ENCODE results near the gene SMIM35.

SMIM35 gene

DNA sequence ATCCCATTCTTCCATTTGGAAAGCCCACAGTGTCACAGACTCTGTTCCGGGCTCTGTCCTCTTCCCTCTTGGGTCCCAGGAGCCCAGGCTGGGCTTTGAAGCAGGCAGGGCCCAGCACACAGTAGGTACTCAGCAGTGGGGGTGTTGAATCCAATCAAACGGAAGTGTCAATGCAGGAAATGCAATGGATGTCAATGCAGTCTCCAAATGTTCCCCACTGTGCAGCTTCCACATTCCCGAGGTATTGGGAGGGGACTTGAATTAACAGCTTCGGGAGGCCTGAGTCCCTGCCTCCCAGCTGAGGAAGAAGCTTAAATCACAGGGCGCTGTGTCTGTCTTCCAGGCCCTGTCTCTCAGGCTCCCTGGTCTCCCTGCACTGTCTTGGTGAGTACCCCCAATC lies 21.8 kb upstream of the SMIM35 start:
- DNase-seq, result no peak

DNA sequence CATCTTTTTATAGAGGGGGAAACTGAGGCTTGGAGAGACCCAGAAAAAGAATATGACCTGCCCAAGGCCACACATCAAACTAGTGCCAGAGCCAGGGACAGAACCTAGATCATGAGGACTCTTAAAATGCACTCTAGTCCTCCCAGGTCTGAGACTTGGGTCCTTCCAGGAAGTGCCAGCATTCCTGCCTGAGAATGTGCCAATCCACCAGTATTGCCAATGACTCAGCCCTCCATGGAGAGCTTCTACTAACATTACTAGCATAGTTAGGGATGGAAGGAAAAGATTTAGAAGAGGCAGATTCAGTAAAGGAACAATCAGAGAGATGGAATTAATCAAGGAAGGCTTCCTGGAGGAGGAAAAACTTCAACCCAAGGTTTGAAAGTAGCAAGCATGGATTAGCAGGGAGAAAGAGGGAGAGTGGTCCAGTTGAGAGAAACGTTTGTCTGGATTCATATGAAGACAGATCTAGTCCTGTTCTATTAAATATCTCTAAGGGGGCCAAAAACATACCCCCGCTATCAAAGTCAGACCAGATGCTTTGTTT lies 20.1 kb upstream of the SMIM35 start:
- no peak for DNase-seq

DNA sequence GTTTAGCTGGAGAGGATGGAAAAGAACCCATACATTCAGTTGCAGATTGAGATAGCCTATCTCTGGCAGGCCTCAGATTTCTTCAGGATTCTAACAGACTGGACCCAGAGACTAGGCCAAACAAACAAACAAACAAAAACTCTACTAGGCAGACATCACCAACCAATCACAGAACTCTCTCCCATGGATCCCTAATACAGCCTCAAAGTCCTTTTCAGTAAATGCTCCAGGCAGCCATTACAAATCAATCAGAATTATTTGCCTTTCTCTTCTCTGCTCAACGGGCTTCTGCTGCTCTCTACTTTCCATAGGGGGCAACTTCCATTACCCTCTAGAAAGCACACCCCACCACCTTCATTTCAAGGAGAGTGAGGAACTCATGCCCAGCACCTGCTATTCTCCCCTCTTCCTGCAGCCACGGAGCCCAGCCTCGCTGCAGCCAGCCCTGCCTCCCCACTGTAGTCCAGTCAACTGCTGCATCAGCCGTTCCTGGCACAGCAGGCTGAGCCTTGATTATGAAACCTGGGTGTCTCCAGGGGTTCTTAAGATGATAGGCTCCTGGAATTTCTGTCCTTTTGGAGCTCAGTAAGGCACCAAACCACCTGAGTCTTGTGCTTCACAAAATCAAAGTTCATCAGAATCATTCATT lies 19.0 kb upstream of the SMIM35 start:
- no peak for DNase-seq

DNA sequence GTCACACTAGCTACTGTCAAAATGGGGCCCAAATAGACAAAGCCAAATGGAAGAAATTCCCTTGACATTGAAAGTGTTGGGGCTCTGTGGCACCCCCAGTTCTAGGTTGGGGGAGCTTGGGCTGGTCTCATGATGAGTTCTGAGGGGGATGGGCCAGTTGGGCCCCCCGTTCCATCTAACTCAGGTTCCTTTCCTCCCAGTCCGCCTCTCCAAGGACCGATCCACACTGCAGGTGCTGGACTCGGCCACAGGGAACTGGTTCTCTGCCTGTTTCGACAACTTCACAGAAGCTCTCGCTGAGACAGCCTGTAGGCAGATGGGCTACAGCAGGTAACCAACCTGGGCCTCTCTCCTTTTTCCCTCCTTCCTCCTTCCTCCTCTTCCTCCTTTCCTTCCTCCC lies 17.7 kb upstream of the SMIM35 start:
- no peak for DNase-seq

DNA sequence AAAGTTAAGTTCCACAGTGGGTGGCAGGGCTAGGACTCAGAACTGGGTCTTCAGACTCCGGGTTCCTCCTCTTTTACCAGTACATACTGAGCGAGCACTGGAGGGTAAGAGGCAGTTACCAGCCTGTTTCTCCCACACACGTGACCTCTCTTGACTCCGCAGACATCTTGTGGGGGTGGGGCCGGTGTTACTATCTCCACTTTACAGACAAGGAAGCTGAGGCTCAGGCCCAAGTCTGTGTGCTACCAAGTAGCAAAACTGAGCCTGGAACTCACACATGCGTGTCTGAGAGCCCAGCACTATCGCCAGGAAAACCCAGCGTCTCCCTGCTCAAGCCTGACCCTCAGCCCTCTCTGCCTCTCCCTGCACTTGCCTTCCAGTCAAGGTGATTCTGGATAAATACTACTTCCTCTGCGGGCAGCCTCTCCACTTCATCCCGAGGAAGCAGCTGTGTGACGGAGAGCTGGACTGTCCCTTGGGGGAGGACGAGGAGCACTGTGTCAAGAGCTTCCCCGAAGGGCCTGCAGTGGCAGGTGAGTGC lies 16.0 kb upstream of the SMIM35 start:
- DNase-seq, result no peak

DNA sequence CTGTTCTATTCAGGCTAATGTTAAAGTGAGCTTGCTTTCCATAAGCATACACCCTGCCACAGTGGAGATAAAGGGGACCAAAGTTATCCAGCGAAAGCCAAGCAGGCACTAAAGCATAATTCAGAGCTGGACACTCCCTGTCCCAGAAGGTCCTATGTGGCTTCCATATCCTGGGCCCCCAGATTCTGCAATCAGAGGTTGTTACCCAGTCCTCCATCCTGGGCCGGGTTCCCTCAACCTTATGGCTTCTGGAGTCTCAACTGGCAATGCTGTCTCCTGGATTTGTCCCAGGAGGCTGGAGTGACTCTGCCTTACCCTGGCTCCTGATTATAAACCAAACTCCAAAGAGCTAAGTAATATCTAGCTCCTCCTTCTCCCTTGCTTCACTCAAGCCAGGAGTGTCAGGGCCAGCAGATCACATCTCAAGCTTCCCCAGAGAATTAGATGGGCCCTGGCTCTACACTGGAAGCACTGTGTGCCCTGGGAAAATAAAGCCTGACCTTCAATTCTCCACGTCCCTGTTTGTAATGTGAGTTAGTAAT lies 14.0 kb upstream of the SMIM35 start:
- DNase-seq, result no peak

DNA sequence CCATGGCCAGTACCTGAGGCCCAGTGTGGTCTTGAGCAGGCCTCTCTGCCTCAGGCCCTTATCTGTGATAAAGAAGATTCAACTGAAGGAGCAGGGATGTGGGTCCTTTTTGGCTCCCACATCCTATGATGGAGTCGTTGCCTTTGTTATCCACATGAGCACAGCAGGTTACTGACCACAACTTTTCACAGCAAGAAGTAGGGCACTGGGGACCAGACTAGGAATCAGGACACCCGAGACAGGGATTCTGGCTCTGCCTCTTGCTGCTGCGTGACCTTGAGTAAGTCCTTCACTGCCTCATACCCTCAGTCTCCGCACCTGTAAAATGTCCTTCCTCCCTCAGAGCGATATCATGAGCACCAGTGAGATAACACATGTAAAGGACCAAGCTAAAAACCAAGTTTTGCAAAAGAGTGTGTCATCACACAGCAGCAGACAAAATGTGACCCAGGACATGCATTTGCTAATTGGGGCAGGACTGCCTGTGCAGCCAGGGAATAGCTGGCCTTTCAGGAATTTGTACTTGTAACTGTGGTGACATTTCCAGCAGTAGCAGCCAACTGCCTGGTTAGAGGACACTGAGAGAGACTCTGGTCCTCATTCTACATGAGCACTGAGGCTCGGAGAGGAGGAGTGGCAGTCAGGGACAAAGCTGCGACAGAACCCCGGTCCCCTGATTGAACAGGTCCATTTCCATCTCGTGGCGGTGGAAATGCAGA lies 13.2 kb upstream of the SMIM35 start:
- no peak for DNase-seq

DNA sequence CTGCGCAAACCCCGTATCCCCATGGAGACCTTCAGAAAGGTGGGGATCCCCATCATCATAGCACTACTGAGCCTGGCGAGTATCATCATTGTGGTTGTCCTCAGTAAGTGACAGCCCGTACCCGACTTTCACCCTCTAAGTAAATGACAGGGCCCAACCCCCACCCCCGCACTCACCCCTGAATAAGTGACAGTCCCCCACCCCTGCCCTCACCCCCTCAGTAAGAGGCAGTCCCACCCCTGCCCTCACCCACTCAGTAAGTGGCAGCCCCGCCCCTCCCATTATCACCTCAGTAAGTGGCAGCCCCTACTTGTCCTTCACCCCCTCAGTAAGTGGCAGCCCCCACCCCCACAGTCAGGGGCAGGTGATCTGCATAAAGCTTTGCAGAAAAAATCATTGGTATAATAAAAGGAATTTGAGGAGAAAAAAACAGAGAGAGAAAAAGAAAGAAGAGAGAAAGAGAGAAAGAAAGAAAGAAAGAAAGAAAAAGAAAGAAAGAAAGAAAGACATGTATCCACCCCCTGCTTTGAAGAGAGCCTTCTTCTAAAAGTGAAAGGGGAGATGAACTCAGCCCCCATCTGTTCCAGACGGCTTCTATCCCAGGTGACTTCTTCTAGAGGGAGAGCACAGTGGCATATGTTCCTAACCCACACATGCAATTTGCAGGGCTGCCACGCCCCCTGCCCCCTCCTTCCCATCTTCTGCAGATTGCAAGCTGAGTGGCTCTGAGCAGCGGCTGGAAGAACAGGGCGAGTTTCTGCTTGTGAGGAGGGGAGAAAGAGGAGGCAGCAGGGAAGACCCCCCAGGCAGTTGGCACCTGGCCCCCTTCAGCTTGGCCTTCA lies 12.5 kb upstream of the SMIM35 start:
- no peak for DNase-seq

DNA sequence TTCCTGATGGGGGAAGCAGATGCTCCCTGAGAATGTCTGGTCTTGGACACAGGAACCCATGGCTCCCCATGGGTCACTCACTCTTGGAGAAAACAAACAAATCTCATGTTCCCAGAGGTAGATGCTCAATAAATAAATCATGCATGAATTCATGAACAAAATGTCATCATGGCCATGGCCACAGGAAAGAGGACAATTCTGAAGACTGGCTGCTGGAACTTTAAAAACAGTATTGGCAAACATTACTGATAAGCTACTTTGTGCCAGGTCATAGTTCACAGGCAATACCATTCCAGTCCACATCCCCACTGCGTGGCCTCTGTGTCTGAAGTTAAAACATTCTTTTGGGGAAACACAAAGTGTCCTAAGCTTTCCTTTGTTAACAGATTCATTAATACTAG lies 9.2 kb upstream of the SMIM35 start:
- DNase-seq, result no peak

DNA sequence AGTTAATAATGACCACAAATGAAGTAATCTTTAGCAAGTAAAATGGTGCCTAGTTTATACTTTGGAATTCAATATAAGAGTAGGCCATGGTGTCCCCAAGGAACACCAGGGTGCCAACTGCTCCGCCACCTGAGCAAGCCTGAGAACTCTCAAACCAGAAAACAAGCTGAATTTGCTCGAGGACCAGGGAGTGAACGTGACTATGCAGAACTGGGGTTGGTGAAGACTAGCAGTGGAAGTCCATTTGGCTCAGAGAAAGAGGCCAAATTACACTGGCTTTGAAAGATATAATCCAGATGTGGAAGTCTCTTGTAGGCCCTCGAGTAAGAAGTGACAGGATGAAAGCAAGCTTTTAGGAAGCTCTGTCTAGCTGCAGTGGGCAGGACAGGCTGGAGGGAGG lies 8.7 kb upstream of the SMIM35 start:
- no peak for DNase-seq

DNA sequence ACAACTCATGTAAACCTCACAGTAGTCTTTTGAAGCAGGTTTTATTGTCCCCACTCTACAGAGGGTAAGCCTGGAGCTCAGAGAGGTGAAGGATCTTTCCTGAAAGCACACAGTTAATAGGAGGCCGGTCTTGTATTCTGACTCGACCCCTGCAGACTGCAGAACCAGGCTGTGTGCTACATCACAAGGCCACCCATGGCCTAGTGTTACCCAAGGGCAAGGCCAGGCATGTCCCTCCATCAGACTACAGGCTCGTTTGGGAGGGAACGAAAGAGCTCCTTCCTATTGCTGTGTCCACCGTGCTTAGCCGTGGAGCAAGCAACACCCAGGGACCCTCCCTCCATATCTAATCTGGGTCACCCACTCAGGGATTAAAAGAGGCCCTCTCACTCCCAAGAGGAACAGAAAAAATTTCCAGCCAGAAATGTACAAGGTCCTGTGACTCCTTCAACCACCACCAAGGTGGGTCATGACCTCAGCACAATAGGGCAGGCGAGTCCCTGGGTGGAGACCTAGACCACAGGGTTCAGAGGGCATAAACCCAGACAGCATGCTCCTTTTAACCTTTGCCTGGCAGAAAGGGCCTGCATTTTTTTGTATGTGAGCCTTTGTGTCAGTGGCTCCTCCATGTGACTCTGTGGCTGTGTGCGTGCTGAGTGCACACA lies 6.3 kb upstream of the SMIM35 start:
- DNase-seq, result no peak

DNA sequence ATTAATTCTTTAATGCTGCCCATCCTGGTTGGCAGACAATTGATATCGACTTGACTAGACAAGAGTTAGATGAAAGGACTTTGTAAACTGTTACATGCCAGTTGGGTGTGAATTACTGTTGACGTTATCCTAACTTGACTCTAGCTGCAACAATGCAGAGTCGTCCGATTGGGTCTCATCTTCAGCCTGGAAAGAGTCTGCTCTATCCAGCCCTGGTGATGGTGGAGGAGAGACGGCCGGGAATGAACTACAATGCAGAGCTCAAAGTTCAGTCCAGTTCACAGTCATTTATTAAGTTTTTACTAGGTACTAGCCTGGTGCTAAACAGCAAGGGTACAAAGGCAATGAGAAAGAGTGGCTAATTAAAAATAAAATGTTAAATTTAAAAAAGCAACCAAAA lies 4.9 kb upstream of the SMIM35 start:
- DNase-seq, result no peak

DNA sequence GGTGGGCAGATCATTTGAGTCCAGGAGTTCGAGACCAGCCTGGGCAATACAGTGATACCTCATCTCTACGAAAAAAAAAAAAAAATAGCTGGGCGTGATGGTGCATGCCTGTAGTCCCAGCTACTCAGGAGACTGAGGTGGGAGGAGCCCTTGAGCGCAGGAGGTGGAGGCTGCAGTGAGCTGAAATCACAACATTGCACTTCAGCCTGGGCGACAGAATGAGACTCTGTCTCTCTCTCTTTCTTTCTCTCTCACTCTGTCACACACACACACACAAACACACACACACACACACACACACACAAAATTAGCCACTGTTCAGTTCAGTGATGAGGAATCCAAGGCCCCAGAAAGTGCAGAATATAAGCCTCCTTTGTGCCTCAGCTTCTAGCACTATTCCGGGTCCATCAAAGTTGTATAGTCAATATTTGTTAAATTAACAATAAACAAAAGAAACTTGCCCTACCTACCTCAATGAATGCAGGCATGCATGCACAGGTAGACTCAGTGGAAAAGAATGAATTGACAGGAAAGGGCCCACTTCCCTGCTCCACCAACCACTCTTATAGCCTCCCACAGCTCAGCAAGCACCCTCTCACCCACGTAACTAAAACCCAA lies 3.9 kb upstream of the SMIM35 start:
- no peak for DNase-seq

DNA sequence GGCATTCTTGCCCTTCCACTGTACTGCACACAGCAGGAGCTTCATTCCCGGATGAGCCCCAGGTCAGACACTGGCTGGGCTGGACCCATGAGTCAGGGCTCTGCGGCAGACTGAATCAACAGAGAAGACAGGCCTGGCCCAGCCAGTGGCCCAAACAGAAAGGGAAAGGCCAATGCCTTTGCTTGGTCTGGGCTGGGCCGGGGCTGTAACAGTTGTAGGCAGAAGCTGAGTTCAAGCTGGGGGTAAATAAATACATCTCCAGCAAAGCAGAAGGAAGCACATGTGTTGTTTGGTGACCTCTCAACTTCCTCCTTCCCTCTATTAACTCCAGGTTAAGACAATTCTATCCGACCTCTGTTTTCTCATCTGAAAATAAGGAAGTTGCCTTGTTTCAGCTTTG lies 1.8 kb upstream of the SMIM35 start:
- no peak for DNase-seq

DNA sequence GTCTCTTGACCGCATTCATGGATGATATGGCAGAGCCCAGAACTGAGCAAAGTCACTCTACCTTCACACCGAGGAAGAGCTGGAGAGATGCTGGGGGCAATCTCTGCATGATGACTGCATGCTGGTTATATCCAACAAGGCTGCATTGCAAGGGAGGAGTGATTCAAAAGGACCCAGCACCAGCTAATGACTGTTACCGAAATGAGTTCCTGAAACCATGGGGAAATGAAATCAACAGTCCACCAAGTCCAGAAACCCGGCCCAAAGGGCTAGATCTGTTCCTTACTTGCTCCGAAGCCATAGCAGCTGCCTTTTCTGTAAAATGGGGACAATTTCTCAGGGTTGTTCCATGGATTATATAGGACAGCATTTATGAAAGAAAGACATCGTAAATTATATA lies 1.2 kb upstream of the SMIM35 start:
- DNase-seq, result no peak

DNA sequence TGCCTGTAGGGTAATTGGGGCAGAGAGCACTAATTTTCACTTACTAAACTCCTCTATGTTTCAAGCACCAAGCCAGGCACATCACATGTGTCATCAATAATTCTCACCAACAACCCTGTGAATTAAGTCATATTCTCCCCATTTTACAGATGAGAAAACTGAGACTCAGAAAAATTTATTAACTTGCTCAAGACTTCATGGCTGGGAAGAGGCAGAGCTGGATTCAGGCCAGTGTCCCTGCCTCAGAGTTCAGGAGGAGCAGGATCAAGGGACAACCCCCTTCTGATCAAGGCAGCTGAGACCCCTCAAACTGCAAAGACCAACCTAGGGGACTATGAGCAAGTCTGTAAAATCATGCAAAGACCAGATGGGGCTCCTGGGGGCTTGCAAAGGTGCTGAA lies 2.1 kb downstream of the SMIM35 start:
- DNase-seq, result no peak

DNA sequence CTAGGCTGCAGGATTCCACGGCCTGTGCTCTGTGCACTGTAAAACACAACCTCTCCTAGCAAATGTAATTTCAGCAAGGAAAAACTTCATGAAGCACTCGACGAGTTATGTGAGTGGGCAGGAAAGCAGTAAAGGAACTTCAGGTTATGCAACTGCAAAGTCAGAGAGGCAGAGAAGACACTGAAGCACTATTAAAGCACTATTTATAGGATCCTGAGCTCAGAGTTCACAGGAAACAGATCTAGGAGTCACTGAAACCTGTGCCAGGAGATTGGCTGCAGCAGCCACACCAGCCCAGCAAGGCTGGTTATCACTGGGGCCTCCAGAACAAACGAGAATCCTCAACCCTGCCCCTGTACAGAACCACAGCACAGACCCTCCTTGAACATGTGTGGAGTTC lies 2.5 kb downstream of the SMIM35 start:
- DNase-seq, result no peak

DNA sequence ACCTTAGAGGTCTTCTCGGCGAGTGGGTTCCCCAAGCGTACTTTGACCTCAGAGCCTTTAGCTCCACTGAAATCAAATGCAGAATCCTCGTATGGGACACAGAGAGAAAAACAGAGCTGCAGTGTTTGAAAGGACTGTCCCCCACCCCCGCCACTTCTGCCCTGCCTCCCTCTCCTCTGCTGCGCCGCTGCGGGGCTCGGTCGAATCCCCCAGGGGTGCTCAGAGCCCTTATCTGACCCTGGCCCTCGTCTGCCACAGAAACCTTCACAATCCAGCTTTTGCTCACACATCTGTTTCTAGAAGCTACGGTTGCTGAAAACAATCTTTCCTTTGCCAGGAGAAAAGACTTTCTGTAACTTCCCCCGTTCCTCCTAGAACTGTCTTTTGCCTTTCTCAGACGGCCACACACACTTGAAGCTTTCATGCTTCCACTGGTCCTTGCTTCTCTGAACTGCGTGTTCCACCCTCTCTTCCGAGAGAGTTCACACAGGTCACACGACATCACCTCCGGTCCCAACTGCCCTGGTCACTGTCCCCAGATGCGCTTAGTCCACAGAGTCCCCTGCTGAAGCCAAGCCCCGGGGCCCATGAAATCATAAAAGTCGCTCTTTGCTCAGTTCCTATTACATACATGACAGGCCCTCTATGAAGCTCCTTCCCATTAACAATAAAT lies 3.7 kb downstream of the SMIM35 start:
- no peak for DNase-seq

DNA sequence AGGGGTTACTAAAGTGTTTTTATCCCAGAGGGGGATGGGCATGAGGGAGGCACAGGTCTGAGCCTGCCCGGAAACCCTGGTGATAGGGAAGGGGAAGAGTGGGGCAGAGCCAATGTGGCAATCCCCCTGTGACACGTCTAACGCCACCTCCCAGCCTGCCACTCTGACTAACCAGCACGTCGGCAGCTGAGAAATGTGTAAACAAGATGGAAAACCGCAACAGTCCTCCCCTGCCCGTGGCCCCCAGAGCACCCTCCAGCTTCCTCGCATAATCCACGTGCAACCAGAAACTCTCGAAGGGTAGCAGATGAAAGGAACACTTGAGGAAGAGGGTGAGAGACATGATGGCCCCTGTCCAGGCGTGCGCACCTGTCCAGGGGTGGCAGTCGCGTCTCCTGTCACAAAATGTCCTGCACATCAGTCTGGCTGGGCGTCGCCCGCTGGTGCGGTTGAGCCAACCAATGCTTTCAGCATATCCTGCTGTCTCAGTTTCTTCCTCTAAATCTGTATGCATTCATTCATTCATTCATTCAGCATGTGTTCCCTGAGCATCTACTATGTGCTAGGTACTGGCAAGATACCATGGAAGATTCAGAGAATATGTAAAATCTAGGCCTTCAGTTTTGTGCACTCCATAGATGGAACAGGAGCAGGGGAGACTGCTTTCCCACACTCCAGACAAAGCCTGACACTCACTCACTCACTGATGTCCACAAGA lies 5.4 kb downstream of the SMIM35 start:
- no peak for DNase-seq

DNA sequence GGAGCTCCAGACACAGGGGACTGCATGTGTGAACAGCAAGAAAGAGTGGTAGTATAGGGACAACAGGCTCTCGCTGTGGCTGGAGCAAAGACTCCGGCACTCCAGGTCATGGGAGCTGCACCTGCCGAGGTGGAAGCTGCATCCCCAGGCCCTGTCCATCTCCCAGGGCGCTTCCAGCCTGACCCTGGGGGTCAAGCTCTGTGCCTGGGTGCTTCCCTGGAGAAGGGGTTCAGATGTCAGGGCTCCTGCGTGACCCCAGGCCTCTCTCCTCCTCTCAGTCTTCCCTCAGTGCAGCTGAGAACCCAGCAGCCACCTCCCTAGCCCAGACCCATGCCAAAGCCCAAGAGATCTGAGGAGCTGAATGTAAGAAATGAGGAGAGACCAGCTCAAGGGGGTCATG lies 6.5 kb downstream of the SMIM35 start:
- DNase-seq, result no peak

DNA sequence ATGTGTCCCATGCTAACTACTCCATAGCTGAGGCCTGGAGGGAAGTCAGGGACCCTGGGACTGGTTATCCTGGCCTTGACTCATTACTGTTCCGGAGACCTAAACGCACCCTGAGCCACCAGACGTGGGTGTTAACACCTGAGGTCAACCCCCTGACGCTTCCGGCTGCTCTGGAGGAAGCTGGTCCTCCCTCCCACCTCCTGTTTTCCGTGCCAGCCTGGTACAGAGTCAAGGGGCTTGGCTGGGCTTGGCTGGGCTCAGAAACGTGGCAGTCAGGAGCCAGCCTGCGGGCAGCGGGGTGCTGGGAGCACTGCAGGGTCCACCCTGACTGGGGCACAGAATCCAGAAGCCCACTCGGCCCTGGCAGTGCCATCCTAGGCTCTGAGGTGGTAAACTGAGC lies 7.3 kb downstream of the SMIM35 start:
- no peak for DNase-seq

Data from NCI-H2081 treated with DMSO at 0.1 percent for 48 hours (cell line).